ENCODE results near the gene ATXN7. TPM values are rescaled to one million over a fixed set of nuclear protein-coding genes. Genes with fewer than 3 reads are reported as not detected.

Gene ATXN7
- polyA plus RNA-seq, 1 experiment, result 10.7 TPM

- DNase-seq (ENCODE audit: low read depth, low spot score), result no peak
- no peak for TF ChIP-seq CTCF (IDR thresholded peaks at IDR 0.05; ENCODE audit: low read depth, low read length)
- Histone ChIP-seq H3K9me3 (ENCODE audit: control insufficient read depth, insufficient read depth, low read length) (no peaks in the 10 kb centered on the region), H3K27me3 (ENCODE audit: control insufficient read depth, insufficient read depth, low read length) (no peaks in the 10 kb centered on the region), H3K27ac (ENCODE audit: low read depth, low read length) (no peak overlapping the region), H3K4me3 (ENCODE audit: low read depth, low read length) (no peak overlapping the region)
- ChIA-PET POLR2A (no interaction called here), CTCF (interaction anchor here (1.3 to 3.1 kb wide), 7 partner anchors 14 to 660 kb away, joined by 3 to 19 read pairs (median 10); partner anchors contain the start of gene PSMD6)
These were observed 145.9 kb downstream of the ATXN7 start for GRCh38 chr3:64009528-64009927.

GRCh38 chr3:64010199-64010598 lies 146.5 kb downstream of the ATXN7 start:
- no peak for TF ChIP-seq CTCF (IDR thresholded peaks at IDR 0.05; ENCODE audit: low read depth, low read length)
- ChIA-PET POLR2A (no interaction called here), CTCF (interaction anchor here (0.8 to 3.1 kb wide), 6 partner anchors 13 to 661 kb away, joined by 3 to 19 read pairs (median 4); partner anchors contain the start of gene PSMD6)
- H3K27ac ChIP-seq (ENCODE audit: low read depth, low read length), result no peak overlapping the region
- no peaks in the 10 kb centered on the region for H3K9me3 ChIP-seq (ENCODE audit: control insufficient read depth, insufficient read depth, low read length)
- no peak for DNase-seq (ENCODE audit: low read depth, low spot score)
- H3K27me3 ChIP-seq (ENCODE audit: control insufficient read depth, insufficient read depth, low read length), result no peaks in the 10 kb centered on the region
- H3K4me3 ChIP-seq (ENCODE audit: low read depth, low read length), result no peak overlapping the region

GRCh38 chr3:64011685-64012084 lies 148.0 kb downstream of the ATXN7 start:
- POLR2A ChIA-PET, result no interaction called here
- Histone ChIP-seq H3K27me3 (ENCODE audit: control insufficient read depth, insufficient read depth, low read length) (no peaks in the 10 kb centered on the region), H3K27ac (ENCODE audit: low read depth, low read length) (no peak overlapping the region), H3K9me3 (ENCODE audit: control insufficient read depth, insufficient read depth, low read length) (no peaks in the 10 kb centered on the region), H3K4me3 (ENCODE audit: low read depth, low read length) (no peak overlapping the region)
- no peak for TF ChIP-seq CTCF (IDR thresholded peaks at IDR 0.05; ENCODE audit: low read depth, low read length)
- no peak for DNase-seq (ENCODE audit: low read depth, low spot score)
- CTCF ChIA-PET, result interaction anchor here (2.4 to 3.1 kb wide), 2 partner anchors 12 to 17 kb away, joined by 16 to 19 read pairs; partner anchors contain the start of gene PSMD6

GRCh38 chr3:64016941-64017620 lies 153.4 kb downstream of the ATXN7 start:
- Histone ChIP-seq H3K27ac (ENCODE audit: low read depth, low read length) (no peak overlapping the region), H3K27me3 (ENCODE audit: control insufficient read depth, insufficient read depth, low read length) (no peaks in the 10 kb centered on the region), H3K9me3 (ENCODE audit: control insufficient read depth, insufficient read depth, low read length) (no peaks in the 10 kb centered on the region), H3K4me3 (ENCODE audit: low read depth, low read length) (no peak overlapping the region)
- ChIA-PET POLR2A (no interaction called here), CTCF (interaction anchor here (0.5 kb wide), 1 partner anchor 17 kb away, joined by 3 read pairs; no protein-coding TSS in a partner anchor)
- no peak for TF ChIP-seq CTCF (IDR thresholded peaks at IDR 0.05; ENCODE audit: low read depth, low read length)
- no peak for DNase-seq (ENCODE audit: low read depth, low spot score)

- no peaks in the 10 kb centered on the region for H3K27me3 ChIP-seq (ENCODE audit: control insufficient read depth, insufficient read depth, low read length)
- ChIA-PET CTCF (no interaction called here), POLR2A (no interaction called here)
- no peak overlapping the region for H3K27ac ChIP-seq (ENCODE audit: low read depth, low read length)
- TF ChIP-seq CTCF (IDR thresholded peaks at IDR 0.05; ENCODE audit: low read depth, low read length), result no peak
- H3K9me3 ChIP-seq (ENCODE audit: control insufficient read depth, insufficient read depth, low read length), result no peaks in the 10 kb centered on the region; the same call in 1 of the 2 replicates
- no peak for DNase-seq (ENCODE audit: low read depth, low spot score)
- H3K4me3 ChIP-seq (ENCODE audit: low read depth, low read length), result no peak overlapping the region
These were observed 155.6 kb downstream of the ATXN7 start for GRCh38 chr3:64019271-64019670.

Data from AG04450 (cell line).